ENCODE data around the gene BMP3. TPM values are rescaled to one million over a fixed set of nuclear protein-coding genes. Genes with fewer than 3 reads are reported as not detected.

Gene BMP3
- total and polyA plus RNA-seq, 4 donors: 0.47 TPM; not detected in 3

- TF ChIP-seq REST (IDR thresholded peaks at IDR 0.05): no peak
- TF ChIP-seq HNF4A (conservative IDR thresholded peaks at IDR 0.05): no peak
- TF ChIP-seq FOXA1 (IDR thresholded peaks at IDR 0.05): no peak
- TF ChIP-seq GABPA (IDR thresholded peaks at IDR 0.05 in 1 of 2, conservative IDR thresholded peaks at IDR 0.05 in 1 of 2): no peak
- TF ChIP-seq YY1 (IDR thresholded peaks at IDR 0.05): no peak
- TF ChIP-seq ATF3 (IDR thresholded peaks at IDR 0.05): no peak
- no peak for TF ChIP-seq TAF1 (conservative IDR thresholded peaks at IDR 0.05)
- no peak for TF ChIP-seq CTCF (IDR thresholded peaks at IDR 0.05; ENCODE audit: low read depth, low read length, missing input control)
- WGBS: 49% methylated on average over 4 of the region's 4 CpGs
- Histone ChIP-seq H3K9me3 (ENCODE audit: control insufficient read depth in 4 of 4, low read length in 3 of 4) (no peaks in the 10 kb centered on the region), H3K36me3 (ENCODE audit: control insufficient read depth in 4 of 4, insufficient read depth in 3 of 4, low read depth in 1 of 4, low read length in 3 of 4) (no peaks in the 10 kb centered on the region), H3K27ac (ENCODE audit: low read depth in 1 of 2, low read length in 2 of 2) (no peak overlapping the region), H3K4me1 (ENCODE audit: control insufficient read depth in 4 of 4, insufficient read depth in 4 of 4, low read length in 3 of 4) (peaks cover 2 to 19% (median 15%) of the 10 kb centered on the region in 4 donors), H3K27me3 (ENCODE audit: control insufficient read depth in 4 of 4, insufficient read depth in 4 of 4, low read length in 3 of 4) (peaks cover 0 to 12% (median 10%) of the 10 kb centered on the region in 4 donors), H3K4me3 (ENCODE audit: low read depth in 1 of 3, low read length in 3 of 3) (no peak overlapping the region), H3K9ac (ENCODE audit: low read depth in 1 of 2, low read length in 2 of 2) (no peak overlapping the region)
- DNase-seq (ENCODE audit: low spot score): no peak
Measured at GRCh38 chr4:81032771-81033684, 2.5 kb downstream of the BMP3 start.

- TF ChIP-seq SP1 (IDR thresholded peaks at IDR 0.05): no peak
- TF ChIP-seq YY1 (IDR thresholded peaks at IDR 0.05): no peak
- no peak for TF ChIP-seq HNF4G (IDR thresholded peaks at IDR 0.05)
- TF ChIP-seq RXRA (IDR thresholded peaks at IDR 0.05): no peak
- TF ChIP-seq MAX (IDR thresholded peaks at IDR 0.05): no peak
- TF ChIP-seq JUND (IDR thresholded peaks at IDR 0.05): no peak
- TF ChIP-seq FOXA2 (IDR thresholded peaks at IDR 0.05): no peak
- TF ChIP-seq FOXA1 (IDR thresholded peaks at IDR 0.05): no peak
- no peak for TF ChIP-seq NR2F2 (IDR thresholded peaks at IDR 0.05)
- no peak for TF ChIP-seq ATF3 (IDR thresholded peaks at IDR 0.05)
- H3K4me1 ChIP-seq (ENCODE audit: control insufficient read depth in 4 of 4, insufficient read depth in 4 of 4, low read length in 3 of 4): peaks cover 0 to 3% (median 1%) of the 10 kb centered on the region in 4 donors
- H3K27me3 ChIP-seq (ENCODE audit: control insufficient read depth in 4 of 4, insufficient read depth in 4 of 4, low read length in 3 of 4): peaks cover 0 to 2% (median 0%) of the 10 kb centered on the region in 4 donors
- no peak for DNase-seq (ENCODE audit: low spot score)
- no peak overlapping the region for H3K27ac ChIP-seq (ENCODE audit: low read depth in 1 of 2, low read length in 2 of 2)
- WGBS: 79% methylated on average over 1 of the region's 1 CpG
- no peaks in the 10 kb centered on the region for H3K9me3 ChIP-seq (ENCODE audit: control insufficient read depth in 4 of 4, low read length in 3 of 4)
- H3K36me3 ChIP-seq (ENCODE audit: control insufficient read depth in 4 of 4, insufficient read depth in 3 of 4, low read depth in 1 of 4, low read length in 3 of 4): no peaks in the 10 kb centered on the region
- H3K4me3 ChIP-seq (ENCODE audit: low read depth in 1 of 3, low read length in 3 of 3): no peak overlapping the region
- H3K9ac ChIP-seq (ENCODE audit: low read depth in 1 of 2, low read length in 2 of 2): no peak overlapping the region
Measured at GRCh38 chr4:81038636-81039350, 8.3 kb downstream of the BMP3 start.
